ENCODE results near the gene AKAP7.

The AKAP7 gene

GRCh38 chr6:131269565-131270391 lies 134.5 kb downstream of the AKAP7 start:
- no peaks in the 10 kb centered on the region for H3K27me3 ChIP-seq (ENCODE audit: insufficient read depth, low read length)
- H3K27ac ChIP-seq (ENCODE audit: low read depth, low read length) = no peak overlapping the region
- no peaks in the 10 kb centered on the region for H3K4me1 ChIP-seq (ENCODE audit: control insufficient read depth, insufficient read depth, low read length, unreplicated experiment)
- no peak overlapping the region for H2AFZ ChIP-seq (ENCODE audit: low read length, unreplicated experiment)
- no peaks in the 10 kb centered on the region for H3K36me3 ChIP-seq (ENCODE audit: insufficient read depth, low read length)
- no peaks in the 10 kb centered on the region for H3K79me2 ChIP-seq (ENCODE audit: control insufficient read depth, insufficient read depth, low read length, unreplicated experiment)
- no peak overlapping the region for H3K4me3 ChIP-seq (ENCODE audit: low read depth, low read length)

DNA sequence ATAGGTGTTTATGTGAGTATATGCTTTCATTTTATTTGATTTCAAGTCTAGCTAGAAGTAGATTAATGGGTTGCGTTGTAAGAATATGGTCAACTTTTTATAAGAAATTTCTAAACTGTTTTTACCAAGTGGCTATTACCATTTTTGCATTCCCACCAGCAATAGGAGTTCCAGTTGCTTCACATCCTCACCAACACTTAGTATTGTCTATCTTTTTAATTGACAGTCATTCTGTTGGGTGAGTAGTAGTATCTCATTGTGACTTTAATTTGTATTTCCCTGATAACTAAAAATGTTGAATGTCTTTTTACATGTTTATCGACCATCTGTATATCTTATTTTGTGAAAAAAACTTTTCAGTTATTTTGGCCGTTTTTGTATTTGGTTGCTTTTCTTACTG lies 135.3 kb downstream of the AKAP7 start:
- no peak overlapping the region for H2AFZ ChIP-seq (ENCODE audit: low read length, unreplicated experiment)

GRCh38 chr6:131275273-131275672 lies 140.0 kb downstream of the AKAP7 start:
- Histone ChIP-seq H3K79me2 (ENCODE audit: control insufficient read depth, insufficient read depth, low read length, unreplicated experiment) (no peaks in the 10 kb centered on the region), H3K27me3 (ENCODE audit: insufficient read depth, low read length) (no peaks in the 10 kb centered on the region), H3K4me3 (ENCODE audit: low read depth, low read length) (no peak overlapping the region), H2AFZ (ENCODE audit: low read length, unreplicated experiment) (no peak overlapping the region), H3K4me1 (ENCODE audit: control insufficient read depth, insufficient read depth, low read length, unreplicated experiment) (no peaks in the 10 kb centered on the region), H3K27ac (ENCODE audit: low read depth, low read length) (no peak overlapping the region), H3K36me3 (ENCODE audit: insufficient read depth, low read length) (no peaks in the 10 kb centered on the region)

More for the DNA sequence above, 135.3 kb downstream of the AKAP7 start:
- H3K4me1 ChIP-seq (ENCODE audit: control insufficient read depth, insufficient read depth, low read length, unreplicated experiment) = no peaks in the 10 kb centered on the region
- H3K27me3 ChIP-seq (ENCODE audit: insufficient read depth, low read length) = no peaks in the 10 kb centered on the region
- H3K79me2 ChIP-seq (ENCODE audit: control insufficient read depth, insufficient read depth, low read length, unreplicated experiment) = no peaks in the 10 kb centered on the region
- no peaks in the 10 kb centered on the region for H3K36me3 ChIP-seq (ENCODE audit: insufficient read depth, low read length)
- H3K27ac ChIP-seq (ENCODE audit: low read depth, low read length) = no peak overlapping the region
- no peak overlapping the region for H3K4me3 ChIP-seq (ENCODE audit: low read depth, low read length)

DNA sequence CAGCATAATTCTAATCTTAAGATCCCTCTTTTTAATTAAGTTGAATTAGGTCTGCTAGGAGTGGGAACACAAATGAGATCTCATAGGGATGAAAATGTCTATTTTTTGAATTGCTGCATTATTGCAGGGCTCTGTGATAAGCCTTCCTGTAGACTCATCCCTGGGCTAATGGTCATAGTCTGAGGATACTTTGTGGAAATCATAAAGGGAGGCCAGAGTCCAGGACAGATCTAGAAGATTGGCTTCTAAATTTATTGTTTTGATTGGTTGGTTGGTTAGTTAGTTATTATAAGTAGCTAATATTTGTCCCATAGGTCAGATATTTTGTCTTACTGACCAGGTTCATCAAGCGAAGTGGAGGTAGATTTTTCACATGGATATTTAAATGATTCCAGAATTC lies 142.3 kb downstream of the AKAP7 start:
- H3K27me3 ChIP-seq (ENCODE audit: insufficient read depth, low read length) = no peaks in the 10 kb centered on the region
- no peaks in the 10 kb centered on the region for H3K79me2 ChIP-seq (ENCODE audit: control insufficient read depth, insufficient read depth, low read length, unreplicated experiment)
- no peak overlapping the region for H3K4me3 ChIP-seq (ENCODE audit: low read depth, low read length)
- no peak overlapping the region for H2AFZ ChIP-seq (ENCODE audit: low read length, unreplicated experiment)
- no peaks in the 10 kb centered on the region for H3K36me3 ChIP-seq (ENCODE audit: insufficient read depth, low read length)
- H3K4me1 ChIP-seq (ENCODE audit: control insufficient read depth, insufficient read depth, low read length, unreplicated experiment) = no peaks in the 10 kb centered on the region
- H3K27ac ChIP-seq (ENCODE audit: low read depth, low read length) = no peak overlapping the region

DNA sequence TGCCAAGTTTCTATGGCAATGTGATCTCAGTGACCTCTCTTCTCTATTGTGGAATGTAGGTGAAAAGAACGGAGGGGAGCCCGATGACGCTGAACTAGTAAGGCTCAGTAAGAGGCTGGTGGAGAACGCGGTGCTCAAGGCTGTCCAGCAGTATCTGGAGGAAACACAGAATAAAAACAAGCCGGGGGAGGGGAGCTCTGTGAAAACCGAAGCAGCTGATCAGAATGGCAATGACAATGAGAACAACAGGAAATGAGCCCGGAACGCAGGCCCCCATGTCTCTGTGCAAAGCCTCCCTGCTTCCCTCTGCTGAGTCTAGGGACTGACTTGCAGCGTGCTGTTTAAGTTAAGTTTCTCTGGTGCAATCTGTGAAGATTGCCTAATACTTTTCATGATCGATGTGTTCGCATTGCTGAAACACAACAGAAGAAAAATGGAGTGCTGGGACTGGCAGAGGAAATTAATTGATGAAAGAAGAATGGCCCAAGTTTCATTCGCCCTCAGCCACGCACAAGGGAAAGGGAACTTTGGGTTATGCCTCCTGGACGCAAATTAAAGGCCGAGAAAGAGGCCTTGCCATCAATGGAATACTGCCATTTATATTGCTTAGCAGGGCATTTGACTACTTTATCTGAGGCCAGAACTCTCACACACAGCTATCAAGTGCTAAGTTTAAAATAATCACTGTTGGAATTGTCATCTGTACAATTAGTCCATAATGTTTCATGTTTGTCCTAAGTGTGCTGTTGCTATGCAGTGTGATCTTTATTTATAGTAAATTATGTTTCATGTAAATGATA lies 146.4 kb downstream of the AKAP7 start:
- Histone ChIP-seq H2AFZ (ENCODE audit: low read length, unreplicated experiment) (no peak overlapping the region), H3K27ac (ENCODE audit: low read depth, low read length) (no peak overlapping the region), H3K36me3 (ENCODE audit: insufficient read depth, low read length) (no peaks in the 10 kb centered on the region), H3K79me2 (ENCODE audit: control insufficient read depth, insufficient read depth, low read length, unreplicated experiment) (no peaks in the 10 kb centered on the region), H3K4me3 (ENCODE audit: low read depth, low read length) (no peak overlapping the region), H3K27me3 (ENCODE audit: insufficient read depth, low read length) (no peaks in the 10 kb centered on the region), H3K4me1 (ENCODE audit: control insufficient read depth, insufficient read depth, low read length, unreplicated experiment) (no peaks in the 10 kb centered on the region)

GRCh38 chr6:131282365-131282764 lies 147.1 kb downstream of the AKAP7 start:
- H3K4me3 ChIP-seq (ENCODE audit: low read depth, low read length) = no peak overlapping the region
- no peak overlapping the region for H3K27ac ChIP-seq (ENCODE audit: low read depth, low read length)
- no peaks in the 10 kb centered on the region for H3K27me3 ChIP-seq (ENCODE audit: insufficient read depth, low read length)
- H3K79me2 ChIP-seq (ENCODE audit: control insufficient read depth, insufficient read depth, low read length, unreplicated experiment) = no peaks in the 10 kb centered on the region
- H3K36me3 ChIP-seq (ENCODE audit: insufficient read depth, low read length) = no peaks in the 10 kb centered on the region
- H3K4me1 ChIP-seq (ENCODE audit: control insufficient read depth, insufficient read depth, low read length, unreplicated experiment) = no peaks in the 10 kb centered on the region
- H2AFZ ChIP-seq (ENCODE audit: low read length, unreplicated experiment) = no peak overlapping the region

DNA sequence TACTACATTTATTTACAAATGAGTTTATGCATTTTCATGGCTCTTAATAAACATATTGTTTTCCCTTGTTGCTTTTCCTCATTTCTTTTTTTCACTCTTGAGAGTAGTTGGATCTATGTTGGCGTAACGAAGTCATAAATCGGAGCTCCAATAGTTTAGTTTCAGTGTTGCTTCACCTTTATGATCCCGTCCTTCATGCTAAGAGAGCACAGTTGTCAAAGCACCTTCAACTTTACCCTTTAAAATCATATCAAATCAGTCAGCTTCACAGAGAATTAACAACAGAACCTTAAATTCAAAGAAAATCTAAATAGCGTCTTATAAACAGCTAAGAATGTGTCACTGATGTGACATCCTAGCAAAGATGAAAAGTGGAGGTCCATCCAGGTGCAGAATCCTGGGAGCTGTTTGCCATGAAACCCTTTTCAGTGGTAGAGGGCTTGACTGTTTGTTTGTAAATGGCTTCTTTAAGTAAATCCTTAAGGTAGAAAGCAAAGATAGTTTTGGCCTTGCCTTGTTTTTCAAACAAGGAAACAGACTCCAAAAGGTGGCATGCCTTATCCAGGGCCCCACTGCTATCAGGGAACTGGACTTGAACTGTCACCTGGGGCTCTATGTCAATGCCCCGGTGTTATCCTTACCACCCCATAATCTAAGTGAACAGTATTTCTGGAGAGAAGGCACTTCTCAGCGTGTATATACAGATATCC lies 148.4 kb downstream of the AKAP7 start:
- H3K36me3 ChIP-seq (ENCODE audit: insufficient read depth, low read length) = no peaks in the 10 kb centered on the region
- H3K79me2 ChIP-seq (ENCODE audit: control insufficient read depth, insufficient read depth, low read length, unreplicated experiment) = no peaks in the 10 kb centered on the region
- H3K4me1 ChIP-seq (ENCODE audit: control insufficient read depth, insufficient read depth, low read length, unreplicated experiment) = no peaks in the 10 kb centered on the region
- H3K4me3 ChIP-seq (ENCODE audit: low read depth, low read length) = no peak overlapping the region
- no peak overlapping the region for H3K27ac ChIP-seq (ENCODE audit: low read depth, low read length)
- H3K27me3 ChIP-seq (ENCODE audit: insufficient read depth, low read length) = no peaks in the 10 kb centered on the region
- H2AFZ ChIP-seq (ENCODE audit: low read length, unreplicated experiment) = no peak overlapping the region

DNA sequence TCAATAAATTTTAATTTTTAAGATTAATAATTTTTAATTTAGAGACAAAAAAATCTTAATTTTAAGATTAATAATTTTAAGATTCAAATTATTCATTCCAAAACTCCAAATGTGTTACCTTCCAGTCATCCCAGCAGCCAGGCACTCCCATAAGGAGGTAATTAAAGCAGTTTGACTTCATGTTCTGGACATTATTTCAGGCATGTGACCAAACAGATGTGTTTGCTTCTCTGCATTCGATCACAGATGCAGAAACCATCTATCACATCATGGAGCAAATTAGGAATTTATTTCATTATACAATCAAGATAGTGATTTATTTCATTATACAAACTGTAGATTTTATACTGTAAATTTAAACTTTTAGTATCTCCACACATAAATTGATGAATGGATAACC lies 150.3 kb downstream of the AKAP7 start:
- Histone ChIP-seq H2AFZ (ENCODE audit: low read length, unreplicated experiment) (no peak overlapping the region), H3K79me2 (ENCODE audit: control insufficient read depth, insufficient read depth, low read length, unreplicated experiment) (no peaks in the 10 kb centered on the region), H3K27me3 (ENCODE audit: insufficient read depth, low read length) (no peaks in the 10 kb centered on the region), H3K36me3 (ENCODE audit: insufficient read depth, low read length) (no peaks in the 10 kb centered on the region), H3K4me3 (ENCODE audit: low read depth, low read length) (no peak overlapping the region), H3K4me1 (ENCODE audit: control insufficient read depth, insufficient read depth, low read length, unreplicated experiment) (no peaks in the 10 kb centered on the region), H3K27ac (ENCODE audit: low read depth, low read length) (no peak overlapping the region)

DNA sequence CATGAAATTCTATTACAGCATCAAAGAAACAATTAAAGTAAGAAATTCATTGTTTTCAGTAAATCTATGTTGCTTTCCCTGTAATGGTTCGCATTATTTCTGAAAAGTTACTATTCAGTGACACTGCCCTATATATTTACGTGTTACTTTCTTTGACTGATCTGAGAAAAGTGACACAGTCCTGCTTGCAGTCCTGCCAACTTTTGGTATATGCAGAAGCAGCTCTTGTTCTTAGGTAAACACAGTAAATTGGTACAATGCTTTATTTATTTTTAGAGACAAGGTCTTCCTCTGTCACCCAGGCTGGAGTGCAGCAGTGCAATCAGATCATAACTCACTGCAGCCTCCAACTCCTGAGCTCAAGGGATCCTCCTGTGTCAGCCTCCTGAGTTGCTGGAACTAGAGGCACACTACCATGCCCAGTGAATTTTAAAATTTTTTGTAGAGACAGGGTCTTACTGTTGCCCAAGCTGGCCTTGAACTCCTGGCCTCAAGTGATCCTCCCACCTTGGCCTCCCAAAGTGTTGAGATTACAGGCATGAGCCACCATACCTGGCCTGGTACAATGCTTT lies 151.3 kb downstream of the AKAP7 start:
- Histone ChIP-seq H3K4me3 (ENCODE audit: low read depth, low read length) (no peak overlapping the region), H3K36me3 (ENCODE audit: insufficient read depth, low read length) (no peaks in the 10 kb centered on the region), H3K27ac (ENCODE audit: low read depth, low read length) (no peak overlapping the region), H3K4me1 (ENCODE audit: control insufficient read depth, insufficient read depth, low read length, unreplicated experiment) (no peaks in the 10 kb centered on the region), H2AFZ (ENCODE audit: low read length, unreplicated experiment) (no peak overlapping the region), H3K27me3 (ENCODE audit: insufficient read depth, low read length) (no peaks in the 10 kb centered on the region), H3K79me2 (ENCODE audit: control insufficient read depth, insufficient read depth, low read length, unreplicated experiment) (no peaks in the 10 kb centered on the region)

- Histone ChIP-seq H3K79me2 (ENCODE audit: control insufficient read depth, insufficient read depth, low read length, unreplicated experiment) (no peaks in the 10 kb centered on the region), H3K27me3 (ENCODE audit: insufficient read depth, low read length) (no peaks in the 10 kb centered on the region), H2AFZ (ENCODE audit: low read length, unreplicated experiment) (no peak overlapping the region), H3K4me1 (ENCODE audit: control insufficient read depth, insufficient read depth, low read length, unreplicated experiment) (no peaks in the 10 kb centered on the region), H3K36me3 (ENCODE audit: insufficient read depth, low read length) (no peaks in the 10 kb centered on the region), H3K4me3 (ENCODE audit: low read depth, low read length) (no peak overlapping the region), H3K27ac (ENCODE audit: low read depth, low read length) (no peak overlapping the region)
Measured at GRCh38 chr6:131288214-131288613, 152.9 kb downstream of the AKAP7 start.
